SKM-1 treated with dmso at 0.1 percent for 144 hours (cell line): ENCODE data around the gene GPR37L1.
A peak's percentile ranks its signal among the peaks of the same experiment; 100 is the strongest.
"Not testable (repeated sequence)": the region's sequence is repeated elsewhere in the genome, so short reads cannot be mapped to it uniquely, and the experiment has no call there.

ENCODE experiments used
- DNase-seq: peaks from one replicate; lab custom pipeline; 2025; ENCODE audit not compliant: unreplicated experiment; lab: John Stamatoyannopoulos, UW

GPR37L1 gene

DNA sequence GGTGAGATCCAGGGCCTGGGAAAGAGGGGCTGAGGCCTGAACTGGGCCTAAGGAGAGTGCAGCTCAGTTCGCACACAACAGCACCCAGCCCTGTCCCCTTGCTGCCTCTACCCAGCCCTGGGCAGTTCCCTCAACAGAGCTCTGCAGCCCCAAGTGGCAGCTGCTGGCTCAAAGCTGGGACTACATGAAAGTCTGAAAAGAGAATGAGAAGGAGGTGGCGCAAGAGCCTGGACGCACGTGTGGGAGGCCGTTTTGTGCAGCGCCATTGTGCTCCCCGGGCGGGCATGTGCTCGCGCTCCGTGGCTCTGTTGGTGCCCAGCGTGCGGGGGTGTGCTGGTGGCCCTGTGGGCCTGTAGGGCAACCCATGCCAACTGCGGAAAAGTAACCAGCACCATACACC is 10.3 kb downstream of the GPR37L1 start:
- DNase-seq: no peak

DNA sequence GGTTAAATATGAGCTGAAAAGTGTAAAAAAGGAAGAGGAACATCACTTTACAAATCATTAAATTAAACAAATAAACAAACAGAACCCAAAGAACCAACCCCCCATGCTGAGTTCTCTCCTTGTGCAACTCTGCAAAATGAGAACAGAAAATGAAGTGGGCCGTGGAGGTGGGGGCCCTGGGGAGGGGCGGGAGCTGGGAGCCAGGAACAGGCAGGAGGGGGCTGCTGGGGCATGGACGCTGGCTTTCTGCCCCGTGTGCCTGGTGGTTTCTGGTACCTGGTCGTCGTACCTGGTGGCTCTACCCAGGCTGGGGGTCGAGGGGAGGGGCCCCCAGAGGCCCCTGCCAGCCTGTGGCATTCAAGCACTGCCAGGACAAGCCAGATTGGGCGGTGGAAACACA is 10.8 kb downstream of the GPR37L1 start:
- DNase-seq: no peak

DNA sequence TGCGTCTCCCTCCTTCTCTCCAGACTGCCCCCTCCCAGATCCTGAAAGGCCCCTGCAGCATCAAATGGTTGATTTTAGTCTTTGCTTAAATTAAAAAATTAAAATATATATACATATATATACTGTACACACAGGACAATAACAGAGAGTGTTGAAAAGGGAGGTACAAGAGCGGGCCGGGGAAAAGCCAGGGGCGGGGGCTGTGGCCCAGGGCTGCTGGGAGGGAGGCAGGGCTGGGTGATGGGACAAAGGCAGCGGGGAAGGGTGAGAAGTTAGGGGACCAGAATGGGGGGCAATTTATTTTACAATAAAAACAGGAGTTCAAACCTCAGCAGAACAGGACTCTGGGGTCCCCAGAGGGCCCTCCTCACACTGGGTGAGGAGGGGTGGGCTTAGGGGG is 11.3 kb downstream of the GPR37L1 start:
- DNase-seq: no peak

DNA sequence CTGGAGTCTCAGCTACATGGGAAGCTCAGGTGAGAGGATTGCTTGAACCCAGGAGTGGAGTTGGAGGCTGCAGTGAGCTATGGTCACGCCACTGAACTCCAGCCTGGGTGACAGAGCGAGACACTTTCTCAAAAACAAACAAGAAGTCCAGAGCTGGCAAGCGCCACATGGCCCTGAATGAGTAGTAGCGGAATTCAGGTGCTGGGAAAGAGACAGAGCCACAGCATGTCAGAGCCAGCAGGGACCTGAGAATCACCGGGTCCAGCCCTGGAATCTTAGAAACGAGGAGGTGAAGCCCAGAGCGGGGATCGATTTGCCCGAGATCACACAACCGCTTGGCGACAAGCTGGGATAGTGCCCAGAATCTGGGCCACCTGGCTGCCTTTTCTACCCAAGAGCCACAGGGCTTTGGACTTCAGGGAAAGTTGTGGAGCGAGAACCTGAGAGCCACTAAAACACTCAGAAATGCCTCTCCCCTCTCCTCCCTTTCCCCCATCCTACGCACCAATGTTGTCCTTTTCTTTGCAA is 12.0 kb downstream of the GPR37L1 start:
- no peak for DNase-seq

DNA sequence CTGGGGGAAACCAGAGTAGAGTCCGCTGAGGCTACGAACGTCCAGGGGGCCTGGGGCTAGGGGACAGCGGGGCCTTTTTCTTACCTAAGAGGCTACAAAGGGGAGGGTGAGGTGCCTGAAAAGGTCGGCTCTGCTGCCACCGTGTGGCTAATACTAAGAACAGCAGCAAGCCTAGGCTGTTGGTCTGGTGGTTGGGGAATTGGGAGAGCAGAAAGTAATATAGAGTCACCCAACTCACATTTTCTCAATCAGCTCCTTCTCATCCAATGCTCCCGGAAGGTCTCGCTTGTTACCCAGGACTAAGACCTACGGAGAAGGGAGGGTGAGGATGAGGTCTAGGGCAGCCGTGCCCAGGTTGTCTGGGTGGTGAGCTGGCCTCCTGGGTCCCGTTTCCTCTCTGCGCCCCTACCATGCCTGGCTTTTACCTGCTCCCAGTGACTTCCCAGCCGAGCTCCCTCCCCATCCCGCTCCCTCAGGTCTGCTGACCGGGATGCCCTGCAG is 12.6 kb downstream of the GPR37L1 start:
- peak; percentile 82 for DNase-seq

DNA sequence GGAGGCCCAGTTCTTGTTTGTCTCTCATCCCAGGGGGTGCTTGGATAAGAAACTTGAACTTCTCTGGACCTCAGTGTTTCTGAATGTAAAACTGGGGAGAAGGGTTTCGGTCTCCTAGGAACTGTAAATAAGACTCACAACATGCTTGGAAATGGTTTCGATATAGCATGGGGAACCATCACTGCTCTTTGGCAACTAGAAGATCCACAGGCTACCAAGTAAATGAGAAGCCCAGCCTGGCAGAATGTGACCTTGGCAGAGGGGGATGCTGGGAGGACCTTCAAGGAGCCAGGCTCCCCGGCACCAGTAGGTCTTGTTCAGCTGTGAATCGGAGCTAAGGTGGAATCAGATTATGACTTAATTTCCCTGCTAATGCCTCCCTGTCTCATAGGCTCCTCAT is 18.1 kb downstream of the GPR37L1 start:
- DNase-seq: no peak

DNA sequence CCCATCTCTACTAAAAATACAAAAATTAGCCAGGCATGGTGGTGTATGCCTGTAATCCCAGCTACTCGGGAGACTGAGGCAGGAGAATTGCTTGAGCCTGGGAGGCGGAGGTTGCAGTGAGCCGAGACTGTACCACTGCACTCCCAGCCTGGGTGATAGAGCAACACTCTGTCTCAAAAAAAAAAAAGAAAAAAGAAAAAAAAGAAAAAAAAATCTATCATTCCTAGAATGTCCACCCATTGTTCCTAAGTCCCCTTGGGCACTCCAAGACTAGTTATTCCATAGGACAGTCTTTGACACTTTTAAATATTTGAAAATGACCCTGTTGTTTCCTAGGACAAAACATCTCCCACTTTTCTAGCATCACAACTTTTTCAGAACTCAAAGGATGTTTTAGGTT is 18.8 kb downstream of the GPR37L1 start:
- not testable (repeated sequence) for DNase-seq

DNA sequence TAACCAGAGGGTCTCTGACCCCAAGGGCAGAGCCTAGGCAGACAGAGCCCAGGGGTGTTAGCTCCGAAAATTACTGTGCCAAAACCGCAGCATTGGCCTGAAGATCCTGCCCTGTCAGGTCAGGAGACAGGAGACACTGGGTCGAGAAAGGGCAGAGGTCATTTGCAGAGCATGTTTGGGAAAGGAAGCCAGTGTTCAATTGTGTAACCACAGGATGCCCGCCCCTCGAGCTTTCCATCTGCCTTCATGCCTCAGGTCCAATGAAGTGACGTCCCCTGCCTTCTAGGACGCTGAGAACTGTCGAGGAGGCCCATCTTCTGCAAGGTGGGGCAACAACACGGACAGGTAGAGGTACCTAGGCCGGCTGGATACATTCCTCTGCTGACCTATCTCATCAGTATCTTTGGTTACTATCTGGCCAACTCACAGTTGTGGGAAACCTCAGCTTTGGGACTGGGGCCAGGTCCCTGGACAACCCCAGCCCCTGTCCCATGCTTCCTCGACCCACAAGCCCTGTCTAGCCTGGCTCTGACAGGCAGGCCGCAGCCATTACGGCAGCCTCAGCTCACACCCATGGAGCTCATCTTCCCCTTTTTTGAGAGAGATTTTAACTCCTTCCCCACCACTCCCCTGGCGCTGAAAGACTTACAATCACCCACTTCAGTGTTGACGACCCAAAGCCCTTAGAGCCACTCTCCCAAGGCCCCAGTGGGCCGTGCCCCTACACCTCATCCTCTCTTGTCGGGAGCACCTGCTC is 20.5 kb downstream of the GPR37L1 start:
- DNase-seq: peak; percentile 92

DNA sequence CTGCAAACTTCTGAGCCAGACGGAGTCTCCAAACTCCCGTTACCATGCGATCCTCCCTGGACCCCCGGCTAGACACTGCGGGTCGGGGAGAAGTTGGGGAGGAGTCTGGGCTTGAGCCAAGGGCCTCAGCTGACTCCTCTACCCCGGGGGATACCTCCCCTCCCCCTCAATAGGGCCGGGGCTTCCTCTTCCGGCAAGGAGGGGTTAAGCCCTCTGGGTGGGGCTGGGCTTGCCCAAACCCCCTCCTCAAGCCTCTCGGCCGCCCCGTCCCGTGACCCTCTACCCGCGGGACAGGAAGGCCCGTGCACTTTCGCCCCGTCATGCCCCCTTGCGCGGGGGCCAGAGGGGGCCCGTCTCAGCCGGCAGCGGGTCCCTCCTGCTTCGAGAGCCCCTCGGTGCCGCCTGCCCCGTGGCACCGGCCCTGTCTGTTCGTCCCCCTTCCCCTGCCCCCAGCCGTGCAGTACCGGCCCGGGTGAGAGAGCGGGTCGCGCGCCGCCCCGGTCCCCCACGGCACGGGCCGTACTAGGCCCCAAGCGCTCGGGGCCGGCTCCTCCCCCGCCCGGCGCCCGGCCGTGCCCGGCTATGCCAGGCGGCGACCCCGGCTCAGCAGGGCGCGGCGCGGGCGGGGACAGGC is 21.2 kb downstream of the GPR37L1 start:
- DNase-seq: peak; percentile 59

DNA sequence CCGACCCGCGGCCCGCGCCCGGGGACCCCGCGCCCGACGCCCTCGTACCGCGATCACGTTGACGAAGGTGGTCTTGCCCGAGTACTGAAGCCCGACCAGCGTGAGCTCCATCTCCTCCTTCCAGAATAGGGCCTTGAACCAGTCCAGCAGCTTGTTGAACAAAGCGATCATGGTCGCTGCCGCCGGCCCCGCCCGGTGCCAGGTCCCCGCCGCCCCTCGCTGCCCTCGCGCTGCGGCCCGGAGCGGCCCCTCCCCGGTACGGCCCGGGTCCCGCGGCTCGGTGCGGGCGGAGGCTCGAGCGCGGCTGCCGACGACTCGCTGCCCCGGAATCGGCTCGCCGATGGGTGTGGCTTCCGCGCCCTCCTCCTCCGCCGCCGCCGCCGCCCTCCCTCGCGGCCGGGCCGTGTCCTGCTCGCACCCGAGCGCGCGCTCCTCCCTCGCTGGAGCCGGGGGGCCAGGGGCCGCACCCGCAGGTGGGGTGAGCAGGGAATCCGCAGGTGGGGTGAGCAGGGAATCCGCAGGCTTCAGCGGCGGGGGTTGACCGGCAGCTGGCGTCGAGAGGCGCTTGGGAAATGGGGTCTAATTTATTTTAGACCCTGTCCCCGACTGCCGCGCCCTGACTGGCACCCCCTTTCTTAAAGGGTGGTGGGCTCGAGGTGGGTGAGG is 21.8 kb downstream of the GPR37L1 start, which contains the start of gene ARL8A:
Gene ARL8A (minus strand): TSS at position 336 of the 666 bp plus-strand sequence. CDS start 165 bp downstream, at position 171.
- peak; percentile 28 for DNase-seq

DNA sequence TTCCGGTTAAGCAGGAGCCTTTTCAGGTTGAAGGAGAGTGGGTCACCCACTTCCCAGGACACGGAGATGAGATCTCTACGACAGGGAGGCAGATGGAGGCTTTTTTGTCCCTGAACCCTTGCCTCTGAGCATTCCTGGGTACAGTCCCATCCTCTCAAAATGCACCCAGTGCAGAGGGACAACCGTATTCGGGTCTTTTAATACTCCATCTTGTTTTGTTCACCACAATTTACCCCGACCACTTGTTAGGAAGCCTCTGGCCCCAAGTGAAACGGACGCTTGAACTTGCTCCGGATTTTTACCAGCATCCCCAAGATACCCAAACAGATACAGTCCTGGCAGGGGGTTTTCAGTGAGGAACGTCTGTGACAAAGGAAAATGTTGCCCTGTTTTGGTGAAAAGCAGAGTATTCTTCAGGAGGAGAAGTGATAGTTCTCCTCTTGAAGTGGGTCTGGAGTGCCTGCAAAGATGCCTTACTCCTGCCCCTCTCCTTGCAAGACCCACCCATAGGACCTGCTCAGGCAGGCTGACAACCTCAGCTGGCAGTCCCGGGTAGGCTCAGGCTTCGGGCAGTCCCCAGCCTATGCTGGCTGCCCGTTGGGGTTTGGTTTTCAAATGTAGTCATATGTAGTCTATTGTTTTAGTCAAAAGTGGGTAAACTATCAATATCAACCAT is 22.5 kb downstream of the GPR37L1 start:
- peak; percentile 18 for DNase-seq

DNA sequence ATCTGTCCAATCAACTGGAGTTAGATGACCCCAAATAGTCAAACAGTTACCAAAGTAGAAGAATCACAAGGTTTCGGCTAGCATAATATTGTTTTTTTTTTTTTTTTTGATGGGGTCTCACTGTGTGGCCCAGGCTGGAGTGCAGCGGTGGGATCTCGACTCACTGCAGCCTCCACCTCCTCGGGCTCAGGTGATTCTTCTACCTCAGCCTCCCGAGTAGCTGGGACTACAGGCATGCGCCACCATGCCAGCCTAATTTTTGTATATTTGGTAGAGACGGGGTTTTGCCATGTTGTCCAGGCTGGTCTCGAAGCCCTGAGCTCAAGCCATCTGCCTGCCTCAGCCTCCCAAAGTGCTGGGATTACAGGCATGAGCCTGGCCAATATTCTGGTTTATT is 23.0 kb downstream of the GPR37L1 start:
- not testable (repeated sequence) for DNase-seq

DNA sequence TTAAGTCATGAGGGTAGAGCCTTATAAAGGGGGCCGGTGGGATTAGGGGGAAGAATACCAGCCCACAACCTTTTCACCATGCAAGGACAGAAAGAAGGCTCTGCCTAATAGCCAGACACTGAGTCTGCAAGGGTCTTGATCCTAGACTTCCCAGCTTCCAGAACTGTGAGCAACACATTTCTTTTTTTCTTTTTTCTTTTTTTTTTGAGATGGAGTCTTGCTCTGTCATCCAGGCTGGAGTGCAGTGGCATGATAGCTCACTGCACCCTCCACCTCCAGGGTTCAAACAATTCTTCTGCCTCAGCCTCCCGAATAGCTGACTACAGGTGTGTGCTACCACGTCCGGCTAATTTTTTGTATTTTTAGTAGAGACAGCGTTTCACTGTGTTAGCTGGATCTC is 23.6 kb downstream of the GPR37L1 start:
- no peak for DNase-seq

DNA sequence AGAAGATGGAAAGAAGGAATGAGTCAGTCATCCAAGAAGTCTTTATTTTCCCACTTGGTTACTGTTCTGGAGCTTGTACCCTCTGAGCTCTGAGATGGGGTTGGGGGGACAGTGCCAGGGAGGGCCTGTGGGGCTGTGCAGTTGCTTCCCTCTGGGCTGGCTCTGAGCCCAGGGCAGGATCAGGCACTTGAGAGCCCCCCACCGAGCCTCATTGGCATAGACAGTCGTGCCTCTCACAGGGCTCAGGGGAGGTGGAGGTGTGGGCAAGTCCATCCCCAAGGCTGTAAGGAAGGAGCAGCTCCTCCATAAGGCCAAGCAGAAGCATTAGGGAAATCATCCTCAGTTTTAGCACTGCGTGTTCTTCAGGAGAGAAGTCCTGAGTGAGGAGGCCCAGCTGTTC is 24.3 kb downstream of the GPR37L1 start:
- DNase-seq: no peak

DNA sequence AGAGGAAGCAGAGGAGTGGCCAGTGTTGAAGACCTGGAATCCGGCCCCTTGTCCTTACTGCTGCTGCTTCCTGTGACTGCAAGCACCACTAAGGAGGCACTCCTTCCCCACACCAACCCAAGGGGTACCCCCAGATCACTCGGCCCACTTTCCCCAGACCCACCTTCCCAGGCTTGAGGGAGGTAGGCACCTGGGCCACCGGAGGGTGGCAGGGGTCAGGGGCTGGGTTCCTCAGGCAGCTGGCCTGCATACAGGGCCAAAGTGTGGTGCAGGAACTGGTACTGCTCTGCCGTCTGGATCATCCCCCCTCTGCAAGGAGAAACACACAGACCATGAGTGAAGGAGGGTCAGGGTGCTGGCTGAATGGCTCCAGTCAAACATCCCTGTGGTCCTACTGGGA is 25.7 kb downstream of the GPR37L1 start:
- DNase-seq: no peak

DNA sequence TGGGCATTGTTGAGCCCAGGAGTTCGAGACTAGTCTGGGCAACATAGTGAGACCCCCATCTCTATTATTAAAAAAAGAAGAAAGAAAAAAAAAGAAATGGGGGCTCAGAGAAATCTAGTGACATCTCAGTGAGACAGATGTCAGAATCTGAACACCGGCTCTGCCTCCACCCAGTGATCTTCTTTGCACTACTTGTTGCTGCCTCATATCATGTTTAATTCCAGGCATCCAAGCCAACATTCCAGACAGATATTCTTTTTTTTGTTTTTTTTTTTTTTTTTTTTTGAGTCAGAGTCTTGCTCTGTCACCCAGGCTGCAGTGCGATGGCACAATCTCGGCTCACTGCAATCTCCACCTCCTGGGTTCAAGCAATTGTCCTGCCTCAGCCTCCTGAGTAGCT is 26.8 kb downstream of the GPR37L1 start:
- DNase-seq: no peak

DNA sequence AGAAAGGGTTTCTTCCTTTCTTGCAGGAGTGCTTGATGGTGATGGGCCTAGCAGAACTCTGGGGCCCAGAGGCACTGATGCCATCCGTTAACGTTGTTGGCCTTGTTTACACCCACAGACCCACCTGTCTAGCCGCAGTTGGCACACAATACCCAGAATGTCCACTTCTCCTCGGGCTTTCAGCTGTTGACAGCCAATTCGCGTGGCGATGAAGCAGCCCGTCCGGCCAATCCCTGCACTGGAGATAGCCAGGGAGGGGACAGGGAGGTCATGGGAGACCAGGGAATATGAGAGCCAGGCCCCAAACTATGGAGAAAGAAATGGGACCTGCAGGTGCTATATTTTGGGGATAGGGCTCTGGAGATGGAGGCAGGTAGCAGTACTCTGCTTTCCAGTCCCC is 27.5 kb downstream of the GPR37L1 start:
- no peak for DNase-seq

DNA sequence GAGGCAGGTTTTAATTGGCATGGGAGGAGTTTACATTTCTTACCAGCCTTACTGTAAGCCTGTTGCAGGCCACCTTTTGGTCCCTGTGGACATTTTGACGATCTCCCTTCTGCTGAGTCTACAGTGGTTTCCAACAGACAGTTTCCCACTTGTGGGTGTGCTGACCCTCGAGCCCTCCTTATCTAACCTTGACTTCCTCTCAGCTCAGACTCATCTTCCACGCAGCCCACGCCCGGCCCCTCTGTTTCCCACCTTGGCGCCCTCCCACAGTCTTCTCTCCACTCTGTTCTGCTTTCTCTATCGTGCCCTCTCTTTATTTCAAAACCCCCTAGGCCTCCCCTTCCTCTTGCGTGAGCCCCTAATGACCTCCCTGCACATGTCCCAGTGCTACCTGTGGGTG is 27.9 kb downstream of the GPR37L1 start:
- no peak for DNase-seq

DNA sequence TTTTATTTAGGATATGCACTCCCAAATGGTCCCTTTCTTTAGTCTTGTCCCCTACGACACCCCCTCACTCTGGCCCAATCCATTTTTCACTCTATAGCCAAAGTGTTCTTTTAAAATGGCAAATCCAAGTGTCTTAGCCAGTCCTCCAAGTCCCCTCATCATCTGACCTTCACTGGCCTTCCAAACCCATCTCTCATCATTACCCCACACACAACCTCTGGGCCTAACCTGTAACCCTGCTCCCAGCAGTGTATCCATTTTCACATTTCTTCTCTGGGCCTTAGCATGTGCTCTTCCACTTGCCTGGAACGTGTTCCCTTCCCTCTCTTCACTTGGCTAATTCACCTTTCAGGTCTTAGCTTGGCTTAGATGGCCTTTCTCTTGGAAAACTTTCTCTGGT is 28.3 kb downstream of the GPR37L1 start:
- DNase-seq: no peak

DNA sequence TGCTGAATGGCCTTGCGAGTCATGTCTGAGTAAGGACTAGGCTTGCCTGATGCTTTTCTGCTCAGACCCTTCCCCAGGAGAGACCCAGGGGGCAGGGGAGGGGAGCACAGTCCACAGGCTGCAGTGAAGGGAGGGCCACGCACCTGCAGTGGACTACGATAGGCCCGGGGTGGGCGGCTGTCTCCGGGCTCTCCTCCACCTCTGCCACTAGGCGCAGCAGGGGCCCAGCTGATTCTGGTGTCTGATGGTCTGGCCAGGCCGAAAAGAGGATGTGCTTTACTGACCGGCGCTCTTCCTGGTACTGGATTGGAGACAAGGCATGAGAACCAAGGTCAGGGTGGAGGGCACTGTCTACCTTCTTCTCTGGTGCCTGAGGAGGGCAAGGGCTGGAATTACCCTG is 29.7 kb downstream of the GPR37L1 start:
- DNase-seq: no peak

DNA sequence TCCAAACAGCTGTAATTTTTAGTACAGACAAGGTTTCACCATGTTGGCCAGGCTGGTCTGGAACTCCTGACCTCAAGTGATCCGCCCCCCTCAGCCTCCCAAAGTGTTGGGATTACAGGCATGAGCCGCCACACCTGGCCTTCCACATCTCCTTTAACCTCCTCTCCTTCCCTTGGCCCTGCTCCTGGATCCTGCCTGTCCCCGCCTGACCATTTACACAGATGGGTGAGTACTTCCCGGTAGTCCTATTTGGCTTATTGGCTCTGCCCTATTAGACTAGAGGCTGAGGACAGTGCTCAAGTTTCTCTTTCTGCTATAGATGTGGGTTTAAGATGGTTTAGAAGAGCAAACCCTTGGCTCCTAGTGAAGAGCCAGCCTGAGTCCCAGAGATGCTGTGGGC is 30.6 kb downstream of the GPR37L1 start:
- DNase-seq: no peak
